Stimulated activated CD4-positive, alpha-beta T cell treated with anti-CD3 and anti-CD28 coated beads, Interleukin-1b, Interleukin-23, amount 100 ng/mL, for 1 hour (primary cell): ENCODE results near the gene GDI1.
A peak's percentile ranks its signal among the peaks of the same experiment; 100 is the strongest.

Experiments
- DNase-seq, 2 donors: peaks; one replicate each; pipeline ENCODE4 v3.0.0-alpha.2; 2020; ENCODE audit warnings: low read depth in 2 of 2

GDI1 gene

DNA sequence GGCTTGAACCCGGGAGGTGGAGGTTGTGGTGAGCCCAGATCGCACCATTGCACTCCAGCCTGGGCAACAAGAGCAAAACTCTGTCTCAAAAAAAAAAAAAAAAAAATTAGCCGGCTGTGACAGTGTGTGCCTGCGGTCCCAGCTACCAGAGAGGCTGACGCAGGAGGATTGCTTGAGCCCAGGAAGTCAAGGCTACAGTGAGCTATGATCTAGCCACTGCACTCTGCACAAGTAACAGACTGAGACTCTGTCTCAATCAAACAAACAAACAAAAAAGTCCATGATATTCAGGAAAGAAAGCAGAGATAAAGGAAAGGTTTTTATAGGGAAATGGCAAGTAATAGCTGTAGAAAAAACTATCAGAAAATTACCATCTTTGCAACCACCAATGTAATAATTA is 44.2 kb downstream of the GDI1 start:
- no peak for DNase-seq

DNA sequence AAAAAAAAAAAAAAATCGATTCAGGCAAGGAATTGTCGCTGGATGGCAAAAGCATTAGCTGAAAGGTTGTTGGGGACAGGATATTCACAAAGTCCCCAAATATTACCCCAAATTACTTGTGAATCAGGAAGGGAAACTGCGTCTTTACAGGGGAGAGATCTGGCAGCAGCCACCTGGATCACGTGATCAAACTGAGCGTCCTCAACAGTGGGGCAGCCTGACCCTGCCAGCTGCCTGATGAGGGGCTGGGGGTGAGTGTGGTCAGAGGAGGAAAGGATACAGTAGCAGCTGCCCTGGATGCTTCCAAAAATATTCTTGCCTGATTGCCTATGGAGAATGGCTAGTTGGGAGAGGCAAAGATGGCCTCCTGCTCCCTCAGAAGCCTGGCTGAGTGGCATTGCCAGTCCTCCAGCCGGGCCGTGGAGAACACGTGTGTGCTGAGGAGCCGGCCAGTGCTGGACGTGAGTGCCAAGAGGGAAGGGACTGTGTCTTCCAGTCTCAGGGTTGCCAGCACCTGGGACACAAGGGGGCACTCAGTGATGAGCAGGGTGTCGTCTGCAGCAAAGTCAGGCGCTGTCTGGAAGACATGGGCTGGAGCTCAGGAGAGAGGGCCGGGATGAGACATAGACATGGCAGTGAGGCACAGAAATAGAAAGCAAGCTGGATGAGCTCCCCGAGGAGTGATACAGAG is 45.1 kb downstream of the GDI1 start:
- no peak for DNase-seq

DNA sequence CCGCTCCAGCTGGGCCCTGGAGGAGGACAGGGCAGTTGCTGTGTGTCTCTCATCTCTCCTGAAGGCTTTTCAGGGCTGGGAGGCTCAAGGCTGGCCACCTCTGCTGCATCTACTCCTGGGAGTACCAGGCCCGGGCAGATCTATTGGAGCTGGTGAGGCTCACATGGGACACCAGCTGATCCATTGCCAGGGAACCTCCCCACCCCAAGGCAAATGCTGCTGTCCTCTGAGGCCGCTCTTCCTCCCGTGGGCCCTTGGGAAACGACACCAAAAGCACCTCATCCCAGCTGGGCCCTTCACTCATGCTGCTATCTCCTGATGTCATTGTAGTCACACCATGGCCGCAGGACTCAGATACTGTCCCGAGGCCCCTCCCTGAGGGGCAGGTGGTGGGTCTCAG is 45.8 kb downstream of the GDI1 start:
- no peak for DNase-seq

- DNase-seq: no peak
Observed at GRCh38 chrX:154483325-154483724, 46.4 kb downstream of the GDI1 start.

DNA sequence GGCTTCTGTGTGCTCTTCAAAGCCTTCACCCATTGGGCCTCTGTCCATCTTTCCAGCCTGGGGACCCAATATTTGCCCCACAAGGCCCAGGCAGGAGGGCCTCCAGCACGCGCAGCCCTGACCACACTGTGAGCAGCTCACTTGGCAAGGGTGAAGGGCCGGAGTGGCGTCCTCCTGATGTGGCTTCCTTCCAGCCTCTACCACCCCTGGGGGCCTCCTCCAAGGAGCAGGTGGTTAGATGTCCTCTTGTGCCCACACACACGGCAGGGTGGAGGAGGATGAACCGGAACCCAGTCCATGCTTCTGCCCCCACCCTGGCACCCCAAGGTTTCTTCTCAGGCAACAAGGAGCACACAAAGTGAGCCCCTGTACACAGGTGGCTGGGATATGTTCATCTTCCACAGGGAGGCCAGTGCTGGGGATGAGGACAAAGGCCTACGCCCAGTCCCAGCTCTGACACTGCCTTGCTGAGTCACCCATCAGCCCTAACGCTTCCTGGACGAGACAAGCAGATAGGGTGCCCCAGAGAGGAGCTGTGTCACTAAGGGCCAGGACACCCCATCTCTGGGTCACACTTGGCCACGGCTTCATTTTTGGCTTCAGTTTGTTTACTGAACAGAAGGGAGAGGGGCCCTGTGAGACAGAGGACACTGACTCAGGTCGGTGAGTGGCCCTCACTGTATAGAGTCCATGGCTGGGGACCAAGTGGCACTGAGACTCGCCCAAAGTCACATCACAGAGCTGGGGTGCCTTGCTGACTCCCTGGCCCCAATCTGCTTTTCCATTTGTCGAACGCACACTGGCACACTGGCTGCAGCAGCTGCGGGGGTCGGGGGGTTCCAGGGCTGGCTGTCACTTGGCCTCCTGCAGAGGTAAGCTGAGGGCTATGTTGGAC is 47.5 kb downstream of the GDI1 start:
- no peak for DNase-seq

DNA sequence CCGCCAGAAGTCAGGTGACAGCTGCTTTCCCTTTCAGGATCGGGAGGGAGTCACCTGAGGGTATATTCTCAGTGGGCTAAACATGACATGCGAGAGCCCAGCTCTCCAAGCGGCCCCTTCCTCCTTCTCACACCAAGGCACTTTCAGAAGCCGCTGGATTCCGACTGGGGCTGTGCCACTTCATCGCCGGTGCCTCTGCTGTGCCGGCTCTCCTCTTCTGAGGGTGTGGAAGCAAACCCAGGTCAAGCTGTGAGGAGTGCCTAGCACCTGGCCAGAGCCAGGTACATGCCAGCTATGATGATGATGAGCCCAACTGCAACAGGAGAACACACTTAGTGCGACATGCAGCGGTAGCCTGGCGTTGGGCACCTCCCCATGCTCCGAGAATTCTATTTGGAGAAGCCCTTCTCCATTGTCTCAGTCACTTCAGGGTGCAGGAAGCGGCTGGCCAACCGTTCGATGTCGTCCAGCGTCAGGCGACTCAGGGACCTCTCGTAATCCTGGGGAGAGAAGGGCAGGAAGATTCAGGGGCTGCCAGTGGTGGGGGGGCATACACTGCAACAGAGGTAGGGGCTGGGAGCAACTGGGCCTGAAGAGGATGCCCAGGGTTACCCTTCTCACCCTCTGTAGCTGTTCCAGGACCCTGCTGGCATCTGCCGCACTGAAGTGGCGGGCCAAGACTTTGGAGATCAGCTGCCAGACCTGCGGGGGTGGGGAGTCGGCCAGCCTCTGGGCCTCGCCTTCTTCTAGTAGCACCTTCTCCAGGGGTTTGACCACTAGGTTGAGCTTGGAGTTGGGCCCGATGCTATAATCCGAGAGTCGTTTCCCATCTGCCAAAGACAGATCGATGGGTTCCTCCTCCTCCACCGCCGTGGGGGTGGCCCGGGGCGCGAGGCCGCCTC is 48.4 kb downstream of the GDI1 start:
- no peak for DNase-seq

DNA sequence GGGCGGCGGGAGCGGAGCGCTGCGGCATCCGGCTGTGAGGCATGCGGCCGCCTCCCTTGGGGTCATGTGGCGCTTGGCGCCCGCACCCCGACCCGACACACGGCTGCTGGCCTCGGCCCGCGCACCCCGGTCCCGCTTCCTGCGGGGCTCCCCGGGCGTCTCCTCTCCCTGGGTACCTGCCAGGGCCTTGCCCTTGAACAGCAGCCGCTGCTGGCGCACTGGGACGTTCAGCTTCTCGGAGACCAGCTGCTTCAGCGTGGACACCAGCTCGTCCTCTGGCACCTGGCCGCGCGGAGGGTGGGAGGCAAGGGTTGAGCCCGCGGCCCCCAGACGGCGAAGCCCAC is 49.1 kb downstream of the GDI1 start:
- no peak for DNase-seq

DNA sequence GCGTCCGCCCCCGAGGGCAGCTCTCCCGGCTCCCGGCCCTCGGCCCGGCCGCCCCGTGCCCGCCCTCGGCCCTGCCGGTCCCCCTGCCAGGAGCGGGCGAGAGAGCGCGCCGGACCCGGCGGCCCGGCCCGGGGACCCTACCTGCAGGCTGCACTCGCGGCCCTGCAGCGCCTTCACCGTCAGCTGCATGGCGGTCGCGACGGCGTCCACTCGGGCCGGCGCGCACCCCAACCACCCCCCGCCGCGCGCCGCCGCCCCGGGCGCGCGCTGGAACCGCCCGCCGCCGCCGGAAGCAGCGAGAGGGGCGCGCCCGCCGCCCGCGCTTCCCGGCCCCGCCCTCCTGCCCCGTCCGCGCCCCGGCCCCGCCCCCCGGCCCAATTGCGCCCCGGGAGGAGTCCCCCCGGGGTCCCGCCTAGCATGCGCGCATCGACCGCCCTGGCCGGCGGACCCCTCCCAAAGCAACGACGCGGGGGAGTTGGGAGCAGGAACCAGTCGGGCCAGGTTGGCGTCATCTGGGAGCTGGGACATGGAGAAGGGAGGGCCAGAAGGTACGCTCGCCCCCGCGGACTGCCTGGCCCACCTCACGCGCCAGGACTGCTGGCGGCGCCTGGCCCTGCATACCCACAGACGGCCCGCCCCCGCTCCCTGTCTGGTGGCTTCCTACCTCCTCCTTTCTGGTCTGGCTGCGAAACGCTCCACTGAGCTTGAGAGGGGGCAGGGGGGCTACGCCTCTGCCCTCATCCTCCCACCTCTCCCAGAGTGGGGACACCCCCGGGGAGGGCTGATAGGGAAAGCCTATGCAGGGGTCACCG is 49.6 kb downstream of the GDI1 start, which contains the start of gene UBL4A:
Gene UBL4A, minus strand, starts transcription at position 220 of the 812 bp plus-strand sequence. Its CDS starts 31 bp downstream, at position 189.
- peak in 1 of 2 donors; percentile 27 for DNase-seq

- DNase-seq: no peak
Observed at GRCh38 chrX:154487518-154488290, 50.8 kb downstream of the GDI1 start.

DNA sequence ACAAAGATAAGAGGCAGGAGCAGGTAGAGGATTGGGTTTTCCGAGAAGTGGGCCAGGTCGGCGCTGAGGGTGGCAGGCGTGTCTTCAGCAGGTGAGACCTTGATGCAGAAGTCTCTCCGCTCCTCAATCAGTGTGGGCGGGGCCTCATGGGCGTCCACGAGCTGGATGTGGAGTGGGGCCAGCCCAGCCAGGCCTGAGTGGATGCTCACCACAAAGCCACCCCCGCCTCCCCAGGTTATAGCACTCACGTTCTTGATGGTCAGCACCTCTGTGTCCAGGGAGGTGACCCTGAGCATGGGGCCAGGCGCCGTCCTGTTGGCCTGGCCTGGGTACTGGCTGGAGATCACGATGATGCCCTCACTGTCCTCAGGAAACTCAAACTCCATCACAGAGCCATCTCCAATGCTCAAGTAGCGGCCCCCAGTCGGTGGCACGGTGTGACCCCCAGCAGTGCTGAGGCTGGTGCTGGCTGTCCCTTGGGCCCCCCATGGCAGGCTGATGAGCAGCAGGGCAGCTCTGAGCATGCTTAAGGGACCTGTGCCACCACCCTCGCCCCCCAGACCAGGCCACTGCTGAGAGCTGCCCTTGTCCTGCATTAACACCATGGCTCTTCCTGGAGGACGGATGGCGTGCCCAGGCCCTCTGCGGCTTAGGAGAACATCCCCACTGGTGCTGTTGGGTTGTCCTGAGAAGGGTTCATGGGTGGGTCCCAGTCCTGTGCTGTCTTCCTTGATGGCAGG is 51.6 kb downstream of the GDI1 start:
- no peak for DNase-seq

DNA sequence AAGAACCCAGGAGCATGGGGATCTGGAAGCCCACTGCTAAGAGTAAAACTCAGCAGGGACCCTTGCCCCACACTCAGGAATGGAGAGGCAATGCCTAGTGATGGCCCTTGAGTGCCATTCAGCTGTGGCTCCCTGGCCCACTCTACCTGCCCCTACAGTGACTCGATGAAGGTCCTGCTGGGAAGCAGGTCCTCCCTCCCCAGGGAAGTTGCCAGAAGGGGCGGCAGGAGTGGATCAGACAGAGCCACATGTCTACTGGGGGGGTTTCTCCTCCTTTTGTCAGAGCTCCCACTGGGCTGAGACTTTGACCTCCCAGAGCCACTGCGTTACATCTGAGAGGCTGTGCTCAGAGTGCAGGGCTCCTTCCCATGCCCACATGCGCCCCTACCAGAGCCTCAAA is 52.2 kb downstream of the GDI1 start:
- no peak for DNase-seq

DNA sequence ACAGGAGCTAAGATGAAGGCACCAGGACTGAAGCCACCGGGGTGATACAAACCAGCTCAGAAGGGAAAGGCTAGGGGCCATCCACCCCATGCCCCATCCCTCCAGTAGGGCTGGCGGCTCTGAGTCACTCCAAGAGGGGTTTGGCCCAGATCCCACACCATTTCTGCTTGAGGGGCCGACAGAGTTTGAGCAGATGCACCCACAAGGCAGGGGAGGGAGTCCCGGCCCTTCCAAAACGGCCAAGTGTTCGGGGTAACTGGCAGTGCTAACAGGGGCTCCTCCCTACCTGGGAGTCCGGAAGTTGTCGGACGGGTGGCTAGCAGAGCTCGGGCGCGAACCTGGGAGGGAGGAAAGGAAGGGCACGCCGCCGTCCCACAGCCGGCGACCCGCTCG is 53.1 kb downstream of the GDI1 start:
- no peak for DNase-seq

DNA sequence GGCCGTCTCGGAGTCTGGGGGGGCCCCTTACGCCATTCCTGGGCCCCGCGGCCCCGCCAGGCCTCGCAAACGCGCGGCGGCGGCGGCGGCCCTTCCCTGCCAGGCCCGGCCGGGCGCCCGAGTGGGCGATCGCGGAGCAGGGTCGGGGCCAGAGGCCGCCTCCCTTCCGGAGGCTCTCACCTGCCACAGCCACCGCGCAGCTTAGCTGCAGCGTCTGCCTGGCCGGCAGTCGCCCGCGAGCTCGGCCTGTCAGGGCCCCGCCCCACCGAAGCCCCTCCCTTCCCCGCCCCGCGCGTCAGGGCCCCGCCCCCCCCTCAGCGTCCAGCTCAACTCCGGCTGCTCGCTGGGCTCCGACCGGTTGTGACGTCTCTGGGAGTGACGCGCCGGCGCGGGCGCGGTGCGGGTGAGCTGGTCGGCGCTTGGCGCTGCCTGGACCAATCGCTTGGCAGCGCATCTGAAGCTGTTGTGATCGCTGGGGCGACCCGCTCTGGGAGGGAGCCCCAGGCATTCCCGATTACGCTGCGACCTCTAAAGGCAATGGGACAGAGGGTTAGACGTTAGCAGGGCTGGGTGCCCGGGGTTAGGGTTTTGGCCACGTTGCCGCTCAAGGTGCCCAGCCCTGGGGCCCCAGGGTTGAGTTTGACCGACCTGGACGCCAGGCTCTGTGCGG is 53.6 kb downstream of the GDI1 start, which contains the start of gene SLC10A3:
Gene SLC10A3, minus strand, starts transcription at position 216 of the 670 bp plus-strand sequence. CDS start 1,689 bp downstream, outside the sequence.
- peak; percentile 66 to 76 for DNase-seq
